Endothelial cell of umbilical vein (primary cell): Measurements from ENCODE around the gene WAPL. TPM values are rescaled to one million over a fixed set of nuclear protein-coding genes. Genes with fewer than 3 reads are reported as not detected.

Experiments used
- BruUV-seq: library from RNA; stranded (reverse); fragments of 400-500 nt; replicated peaks from 2 replicates; lab custom pipeline; 2021; lab: Mats Ljungman, UMichigan
- CTCF ChIA-PET: fragments of 300-600, 350-600 bp; sonication (Branson Sonifier 250); formaldehyde crosslinking; loops from one replicate; lab custom pipeline; 2021; ENCODE audit warnings: antibody characterized with exemption, inconsistent platforms; lab: Charles Lee
- POLR2A ChIA-PET: fragments of 300-600, 350-600 bp; sonication (Branson Sonifier 250); formaldehyde crosslinking; loops from one replicate; lab custom pipeline; 2021; ENCODE audit warnings: antibody characterized with exemption, inconsistent platforms; lab: Charles Lee
- DNase-seq: peaks from one replicate; pipeline ENCODE4 v3.0.0-alpha.2; 2011; ENCODE audit warnings: low read depth, low spot score
- FAIRE-seq: peaks from 2 replicates; lab custom pipeline; 2011; peaks lifted over from hg19 to GRCh38; lab: Jason Lieb, UNC
- H2AFZ ChIP-seq: 2 replicates; pipeline ENCODE4 v1.6.0; 2012; ENCODE audit warnings: low read depth, low read length, control low read depth, inconsistent platforms
- H3K27ac ChIP-seq: 2 replicates; pipeline ENCODE4 v1.5.1; 2011; ENCODE audit warnings: low read depth, mild to moderate bottlenecking, control low read depth, low read length, moderate library complexity; ENCODE audit not compliant: insufficient read depth
- H3K27me3 ChIP-seq, 2 experiments: 2 replicates each; pipeline versions ENCODE4 v1.6.0 to v1.6.1; 2011; ENCODE audit warnings: low read length in 2 of 2, mixed read lengths in 1 of 2; ENCODE audit not compliant: control insufficient read depth in 2 of 2, insufficient read depth in 2 of 2
- H3K36me3 ChIP-seq, 2 experiments: 2 replicates in 1 of 2; 3 replicates in 1 of 2; pipeline ENCODE4 v1.5.1; 2011; ENCODE audit warnings: low read length in 2 of 2, mild to moderate bottlenecking in 1 of 2, moderate library complexity in 1 of 2; ENCODE audit not compliant: control insufficient read depth in 2 of 2, insufficient read depth in 2 of 2; ENCODE audit errors: extremely low read depth in 1 of 2
- H3K4me1 ChIP-seq: 3 replicates; pipeline ENCODE4 v1.5.1; 2011; ENCODE audit warnings: mild to moderate bottlenecking, low read length; ENCODE audit not compliant: control insufficient read depth, insufficient read depth; ENCODE audit errors: extremely low read depth
- H3K4me2 ChIP-seq: 2 replicates; pipeline ENCODE4 v1.6.1; 2011; ENCODE audit warnings: low read length, control low read depth, mixed read lengths; ENCODE audit not compliant: insufficient read depth
- H3K4me3 ChIP-seq, 3 experiments: fragments of 200-600 bp in 1 of 3; sonication (generic), shearing (Covaris generic) in 1 of 3; replicated peaks in 1 of 3; 2 replicates each; pipeline ENCODE4 v1.5.1; 2011 to 2016; ENCODE audit warnings: control low read depth in 3 of 3, low read length in 3 of 3, mild to moderate bottlenecking in 2 of 3, inconsistent platforms in 1 of 3, low read depth in 1 of 3, moderate library complexity in 1 of 3; ENCODE audit not compliant: insufficient read depth in 1 of 3
- H3K79me2 ChIP-seq: 2 replicates; pipeline ENCODE4 v1.6.0; 2012; ENCODE audit warnings: low read length, inconsistent platforms; ENCODE audit not compliant: control insufficient read depth, insufficient read depth
- H3K9ac ChIP-seq: replicated peaks from 2 replicates; pipeline ENCODE3; 2011; ENCODE audit warnings: low read length, control low read depth; ENCODE audit not compliant: insufficient read depth; ENCODE audit errors: extremely low read depth
- H3K9me1 ChIP-seq: replicated peaks from 3 replicates; pipeline ENCODE4 v1.6.0; 2011; ENCODE audit warnings: mild to moderate bottlenecking, low read length; ENCODE audit not compliant: control insufficient read depth, insufficient read depth; ENCODE audit errors: extremely low read depth
- H3K9me3 ChIP-seq: replicated peaks from 2 replicates; pipeline ENCODE4 v1.5.1; 2012; ENCODE audit warnings: low read length, inconsistent platforms; ENCODE audit not compliant: control insufficient read depth, insufficient read depth
- H4K20me1 ChIP-seq: replicated peaks from 2 replicates; pipeline ENCODE3; 2011; ENCODE audit warnings: mild to moderate bottlenecking, low read length; ENCODE audit not compliant: control insufficient read depth, insufficient read depth; ENCODE audit errors: extremely low read depth
- CTCF ChIP-seq, 2 donors: IDR thresholded peaks; 1 replicate in 1 of 2; 2 replicates in 1 of 2; pipeline ENCODE4 v1.5.1; 2011; ENCODE audit warnings: low read length in 2 of 2, mild to moderate bottlenecking in 2 of 2, moderate library complexity in 2 of 2, control low read depth in 1 of 2, inconsistent platforms in 1 of 2, low read depth in 1 of 2; ENCODE audit not compliant: insufficient read depth in 1 of 2; ENCODE audit errors: extremely low read depth in 1 of 2
- EZH2 ChIP-seq: IDR thresholded peaks from 2 replicates; pipeline ENCODE4 v1.6.1; 2012; ENCODE audit warnings: borderline replicate concordance, low read depth, mild to moderate bottlenecking, moderate library complexity, low read length, inconsistent platforms; ENCODE audit not compliant: severe bottlenecking
- FOS ChIP-seq: IDR thresholded peaks from 2 replicates; pipeline ENCODE4 v1.6.1; 2011; ENCODE audit warnings: mild to moderate bottlenecking, low read length, moderate library complexity, borderline replicate concordance; ENCODE audit not compliant: insufficient read depth
- GATA2 ChIP-seq: IDR thresholded peaks from 2 replicates; pipeline ENCODE4 v1.7.0; 2011; ENCODE audit warnings: low read depth, mild to moderate bottlenecking, moderate library complexity, mixed read lengths, low read length; ENCODE audit not compliant: insufficient read length, insufficient read depth
- JUN ChIP-seq: IDR thresholded peaks from 2 replicates; pipeline ENCODE4 v1.6.1; 2011; ENCODE audit warnings: borderline replicate concordance, low read depth; ENCODE audit not compliant: insufficient read length, insufficient read depth
- MAX ChIP-seq: IDR thresholded peaks from 2 replicates; pipeline ENCODE4 v1.6.1; 2011; ENCODE audit not compliant: insufficient read depth, insufficient read length
- MYC ChIP-seq: IDR thresholded peaks from one replicate; pipeline ENCODE4 v1.6.1; 2011; ENCODE audit warnings: mild to moderate bottlenecking, low read depth, low read length
- POLR2A ChIP-seq: IDR thresholded peaks from 2 replicates; pipeline ENCODE4 v1.6.1; 2012; ENCODE audit warnings: low read depth, mild to moderate bottlenecking, control low read depth, low read length
- POLR2AphosphoS5 ChIP-seq: IDR thresholded peaks from 2 replicates; pipeline ENCODE4 v1.6.1; 2012; ENCODE audit warnings: low read depth, mild to moderate bottlenecking, control low read depth, low read length, moderate library complexity; ENCODE audit not compliant: insufficient read depth
- dilution Hi-C: fragments of 300-500 bp; cut with MboI; formaldehyde crosslinking; loops from one replicate; pipeline ENCODE4 v1.15.0; 2019; ENCODE audit warnings: low sequenced_read_pairs; ENCODE audit not compliant: extremely low pct_ligation_motif_present
- intact Hi-C: fragments of 100-400 bp; cut with micrococcal nuclease; formaldehyde crosslinking; loops from one replicate; pipeline ENCODE4 v1.10.0; 2022
- polyA plus RNA-seq, 4 experiments: library from polyadenylated mRNA; depleted of rRNA in 3 of 4; stranded (reverse) in 3 of 4; unstranded in 1 of 4; fragments of >200 nt; gene quantifications; 2 replicates each; pipeline versions ENCODE4 v1.2.1 to v1.2.3, GENCODE V29; 2011 to 2012; ENCODE audit warnings: missing spikeins in 1 of 4
- total RNA-seq: library from RNA; stranded (reverse); gene quantifications from 2 replicates; pipeline ENCODE4 v1.2.3, GENCODE V29; 2021

Gene WAPL
- total and polyA plus RNA-seq, 2 donors (not counting 3 experiments of a cell fraction or from before 2014, with no cell fraction given), result 9.2 to 35.1 TPM

GRCh38 chr10:86472061-86472460 lies 49.5 kb downstream of the WAPL start:
- Histone ChIP-seq H3K9me3 (no peaks in the 10 kb centered on the region), H3K36me3 (peaks cover 3 to 15% of the 10 kb centered on the region in 2 experiments), H3K79me2 (peaks cover 9% of the 10 kb centered on the region), H3K9ac (no peak overlapping the region), H3K4me2 (no peak overlapping the region), H3K4me3 (no peak overlapping the region), H3K27ac (no peak overlapping the region), H3K9me1 (no peaks in the 10 kb centered on the region), H3K4me1 (no peaks in the 10 kb centered on the region), H4K20me1 (no peaks in the 10 kb centered on the region), H2AFZ (no peak overlapping the region), H3K27me3 (no peaks in the 10 kb centered on the region)
- BruUV-seq, result no TSS peak
- POLR2A ChIA-PET, result interaction anchor here (0.6 kb wide), 1 partner anchor 488 kb away, joined by 3 read pairs; no protein-coding TSS in a partner anchor
- CTCF ChIA-PET, result interaction anchor here (1.2 to 1.7 kb wide), 2 partner anchors 13 to 24 kb away, joined by 3 to 4 read pairs; no protein-coding TSS in a partner anchor
- no peak for FAIRE-seq
- intact Hi-C loops, result no loop called here
- no peak for DNase-seq
- TF ChIP-seq JUN (no peak), EZH2 (no peak), CTCF (IDR thresholded peaks at IDR 0.05; ENCODE audit: extremely low read depth in 1 of 2, insufficient read depth in 1 of 2, low read depth in 1 of 2, low read length in 2 of 2) (no peak), FOS (no peak), POLR2AphosphoS5 (no peak), MYC (no peak), MAX (no peak), POLR2A (no peak), GATA2 (no peak)
- dilution Hi-C loops, result no loop called here
